HEK293T (cell line): ENCODE results near the gene CTSZ.

Experiments
- CTCF ChIA-PET: fragments of 350-600 bp; formaldehyde crosslinking; extraction: SDS; loops from one replicate; lab custom pipeline; 2021; ENCODE audit warnings: antibody characterized with exemption, inconsistent platforms; lab: Yijun Ruan, JAX
- POLR2A ChIA-PET: fragments of 350-600 bp; formaldehyde crosslinking; extraction: SDS; loops from one replicate; lab custom pipeline; 2020; ENCODE audit warnings: antibody characterized with exemption, inconsistent platforms; lab: Yijun Ruan, JAX
- DNase-seq: peaks from one replicate; pipeline ENCODE4 v3.0.0; 2012; ENCODE audit warnings: mixed read lengths; ENCODE audit errors: extremely low spot score
- ARNT ChIP-seq: fragments of 450-650 bp; IDR thresholded peaks from 2 replicates; pipeline ENCODE4 v1.6.1; 2017; ENCODE audit warnings: mild to moderate bottlenecking
- BHLHE40 ChIP-seq: fragments of 450-650 bp; IDR thresholded peaks from 2 replicates; pipeline ENCODE4 v1.6.1; 2016; ENCODE audit warnings: mild to moderate bottlenecking, moderate library complexity, borderline replicate concordance
- CTBP1 ChIP-seq: fragments of 450-650 bp; IDR thresholded peaks from 2 replicates; pipeline ENCODE4 v1.6.1; 2016; ENCODE audit warnings: borderline replicate concordance
- ELF4 ChIP-seq: fragments of 450-650 bp; IDR thresholded peaks from 2 replicates; pipeline ENCODE4 v1.6.1; 2017; ENCODE audit warnings: antibody characterized with exemption
- FOXA1 ChIP-seq: fragments of 450-650 bp; IDR thresholded peaks from 2 replicates; pipeline ENCODE4 v1.6.1; 2016; ENCODE audit warnings: mild to moderate bottlenecking
- FOXK2 ChIP-seq: fragments of 450-650 bp; IDR thresholded peaks from 2 replicates; pipeline ENCODE4 v1.6.1; 2016; ENCODE audit warnings: mild to moderate bottlenecking
- FOXM1 ChIP-seq: fragments of 450-650 bp; IDR thresholded peaks from 2 replicates; pipeline ENCODE4 v1.6.1; 2017; ENCODE audit warnings: mild to moderate bottlenecking, borderline replicate concordance
- HDGF ChIP-seq: fragments of 450-650 bp; IDR thresholded peaks from 2 replicates; pipeline ENCODE4 v1.6.1; 2017; ENCODE audit warnings: antibody characterized with exemption, borderline replicate concordance
- L3MBTL2 ChIP-seq: fragments of 450-650 bp; conservative IDR thresholded peaks from 2 replicates; pipeline ENCODE4 v1.6.1; 2016; ENCODE audit warnings: mild to moderate bottlenecking
- LEF1 ChIP-seq: fragments of 450-650 bp; IDR thresholded peaks from 2 replicates; pipeline ENCODE4 v1.6.1; 2017; ENCODE audit warnings: mild to moderate bottlenecking, borderline replicate concordance
- NFRKB ChIP-seq: fragments of 450-650 bp; IDR thresholded peaks from 2 replicates; pipeline ENCODE4 v1.6.1; 2016; ENCODE audit warnings: mild to moderate bottlenecking, moderate library complexity
- PKNOX1 ChIP-seq: fragments of 450-650 bp; IDR thresholded peaks from 2 replicates; pipeline ENCODE4 v1.6.1; 2016
- SP1 ChIP-seq: fragments of 450-650 bp; IDR thresholded peaks from 2 replicates; pipeline ENCODE4 v1.6.1; 2017
- SUZ12 ChIP-seq: fragments of 450-650 bp; IDR thresholded peaks from 2 replicates; pipeline ENCODE4 v1.6.1; 2016; ENCODE audit warnings: mild to moderate bottlenecking
- TARDBP ChIP-seq: fragments of 450-650 bp; IDR thresholded peaks from 2 replicates; pipeline ENCODE4 v1.6.1; 2016
- ZNF384 ChIP-seq: fragments of 450-650 bp; IDR thresholded peaks from 2 replicates; pipeline ENCODE4 v1.6.1; 2016

Gene CTSZ

GRCh38 chr20:59000326-59000725 is 6.7 kb downstream of the CTSZ start:
- POLR2A ChIA-PET = no interaction called here
- CTCF ChIA-PET = interaction anchor here (0.6 kb wide), 1 partner anchor 590 kb away, joined by 3 read pairs; no protein-coding TSS in a partner anchor
- DNase-seq = no peak

GRCh38 chr20:58998656-58999055 is 8.4 kb downstream of the CTSZ start:
- POLR2A ChIA-PET = interaction anchor here (1.2 kb wide), 1 partner anchor 485 kb away, joined by 3 read pairs; no protein-coding TSS in a partner anchor
- DNase-seq = no peak
- no peak for TF ChIP-seq BHLHE40
- no peak for TF ChIP-seq TARDBP
- TF ChIP-seq NFRKB = no peak
- TF ChIP-seq L3MBTL2 = no peak
- no peak for TF ChIP-seq ELF4
- TF ChIP-seq HDGF = no peak
- TF ChIP-seq LEF1 = no peak
- no peak for TF ChIP-seq PKNOX1
- no peak for TF ChIP-seq ZNF384
- TF ChIP-seq CTBP1 = no peak
- CTCF ChIA-PET = no interaction called here

More at GRCh38 chr20:59000326-59000725, 6.7 kb downstream of the CTSZ start:
- TF ChIP-seq ELF4 (no peak), ZNF384 (no peak), TARDBP (no peak), SP1 (no peak), ARNT (no peak), L3MBTL2 (no peak), PKNOX1 (no peak), NFRKB (no peak), CTBP1 (no peak), FOXM1 (no peak), FOXA1 (no peak), HDGF (no peak)

GRCh38 chr20:58997141-58997770 is 9.8 kb downstream of the CTSZ start:
- CTCF ChIA-PET = interaction anchor here (0.6 kb wide), 2 partner anchors 38 to 99 kb away, joined by 3 read pairs; no protein-coding TSS in a partner anchor
- TF ChIP-seq NFRKB (no peak), FOXA1 (no peak), ZNF384 (no peak), ELF4 (no peak), PKNOX1 (no peak), SP1 (no peak), CTBP1 (no peak), LEF1 (no peak), ARNT (no peak), HDGF (no peak), FOXM1 (no peak), BHLHE40 (no peak), TARDBP (no peak), SUZ12 (no peak), FOXK2 (no peak), L3MBTL2 (no peak)
- POLR2A ChIA-PET = no interaction called here
- DNase-seq = no peak

GRCh38 chr20:58996226-58996611 is 10.8 kb downstream of the CTSZ start:
- ChIA-PET CTCF (no interaction called here), POLR2A (interaction anchor here (1.3 kb wide), 1 partner anchor 15 kb away, joined by 7 read pairs; the partner anchor contains the start of gene NELFCD)
- no peak for TF ChIP-seq LEF1
- no peak for TF ChIP-seq BHLHE40
- no peak for TF ChIP-seq ELF4
- TF ChIP-seq FOXK2 = no peak
- no peak for TF ChIP-seq PKNOX1
- DNase-seq = no peak

- ChIA-PET CTCF (no interaction called here), POLR2A (interaction anchor here (1.3 kb wide), 1 partner anchor 14 kb away, joined by 7 read pairs; the partner anchor contains the start of gene NELFCD)
- DNase-seq = no peak
- no peak for TF ChIP-seq PKNOX1
- TF ChIP-seq TARDBP = no peak
- TF ChIP-seq NFRKB = no peak
- no peak for TF ChIP-seq ELF4
- TF ChIP-seq BHLHE40 = no peak
- no peak for TF ChIP-seq ZNF384
- no peak for TF ChIP-seq SUZ12
- no peak for TF ChIP-seq HDGF
- no peak for TF ChIP-seq FOXA1
- TF ChIP-seq L3MBTL2 = no peak
- no peak for TF ChIP-seq LEF1
- no peak for TF ChIP-seq FOXM1
- no peak for TF ChIP-seq FOXK2
- TF ChIP-seq CTBP1 = no peak
- TF ChIP-seq SP1 = no peak
- TF ChIP-seq ARNT = no peak
These were observed 11.4 kb downstream of the CTSZ start for GRCh38 chr20:58995461-58996225.
